Measurements from ENCODE around the gene GRHL3. TPM values are rescaled to one million over a fixed set of nuclear protein-coding genes. Genes with fewer than 3 reads are reported as not detected.

GRHL3 gene
- total and polyA plus RNA-seq, 2 experiments from 2014 or later = 2.7 to 6.9 TPM

- no peaks in the 10 kb centered on the region for H3K79me2 ChIP-seq
- no peaks in the 10 kb centered on the region for H3K9me2 ChIP-seq (replicated peaks; ENCODE audit: insufficient read depth)
- no peaks in the 10 kb centered on the region for H3K36me3 ChIP-seq (replicated peaks; ENCODE audit: insufficient read depth, low read depth)
- H4K20me1 ChIP-seq (ENCODE audit: insufficient read depth, poor library complexity, severe bottlenecking) = no peaks in the 10 kb centered on the region
- DNase-seq (ENCODE audit: low spot score) = no peak
- WGBS (ENCODE audit: low lambda C conversion rate, missing lambda C conversion rate) = 72% methylated on average over 8 of the region's 8 CpGs
- H3K4me3 ChIP-seq = no peak overlapping the region
- TF ChIP-seq EZH2phosphoT487 (IDR thresholded peaks at IDR 0.05; ENCODE audit: low read depth, severe bottlenecking, unreplicated experiment) (no peak), CTCF (IDR thresholded peaks at IDR 0.05; ENCODE audit: poor library complexity) (no peak), EZH2 (IDR thresholded peaks at IDR 0.05; ENCODE audit: borderline replicate concordance) (no peak)
- H3K27me3 ChIP-seq = no peaks in the 10 kb centered on the region
- no peaks in the 10 kb centered on the region for H3K9me3 ChIP-seq (ENCODE audit: low read depth)
- no peak overlapping the region for H3K27ac ChIP-seq
- no peak overlapping the region for H3K4me2 ChIP-seq
- no peak overlapping the region for H2AFZ ChIP-seq
- peaks cover 4% of the 10 kb centered on the region for H3K4me1 ChIP-seq (ENCODE audit: insufficient read depth)
These were observed 22.1 kb downstream of the GRHL3 start for GRCh38 chr1:24341260-24341659.

GRCh38 chr1:24343412-24344089 lies 24.4 kb downstream of the GRHL3 start:
- H3K27me3 ChIP-seq = no peaks in the 10 kb centered on the region
- H4K20me1 ChIP-seq (ENCODE audit: insufficient read depth, poor library complexity, severe bottlenecking) = no peaks in the 10 kb centered on the region
- no peak for DNase-seq (ENCODE audit: low spot score)
- WGBS (ENCODE audit: low lambda C conversion rate, missing lambda C conversion rate) = 89% methylated on average over 13 of the region's 13 CpGs
- TF ChIP-seq CTCF (IDR thresholded peaks at IDR 0.05; ENCODE audit: poor library complexity) (no peak), EZH2 (IDR thresholded peaks at IDR 0.05; ENCODE audit: borderline replicate concordance) (no peak), EZH2phosphoT487 (IDR thresholded peaks at IDR 0.05; ENCODE audit: low read depth, severe bottlenecking, unreplicated experiment) (no peak)
- no peaks in the 10 kb centered on the region for H3K9me2 ChIP-seq (replicated peaks; ENCODE audit: insufficient read depth)
- H3K36me3 ChIP-seq (replicated peaks; ENCODE audit: insufficient read depth, low read depth) = no peaks in the 10 kb centered on the region
- H2AFZ ChIP-seq = no peak overlapping the region
- no peak overlapping the region for H3K4me2 ChIP-seq
- H3K4me3 ChIP-seq = no peak overlapping the region
- no peak overlapping the region for H3K27ac ChIP-seq
- peaks cover 18% of the 10 kb centered on the region for H3K4me1 ChIP-seq (ENCODE audit: insufficient read depth)
- H3K79me2 ChIP-seq = no peaks in the 10 kb centered on the region
- no peaks in the 10 kb centered on the region for H3K9me3 ChIP-seq (ENCODE audit: low read depth)

GRCh38 chr1:24344090-24344742 lies 25.1 kb downstream of the GRHL3 start:
- no peak overlapping the region for H3K4me2 ChIP-seq
- H3K4me1 ChIP-seq (ENCODE audit: insufficient read depth) = peaks cover 18% of the 10 kb centered on the region
- H4K20me1 ChIP-seq (ENCODE audit: insufficient read depth, poor library complexity, severe bottlenecking) = no peaks in the 10 kb centered on the region
- H3K36me3 ChIP-seq (replicated peaks; ENCODE audit: insufficient read depth, low read depth) = no peaks in the 10 kb centered on the region
- DNase-seq (ENCODE audit: low spot score) = no peak
- no peaks in the 10 kb centered on the region for H3K9me3 ChIP-seq (ENCODE audit: low read depth)
- no peaks in the 10 kb centered on the region for H3K79me2 ChIP-seq
- TF ChIP-seq EZH2 (IDR thresholded peaks at IDR 0.05; ENCODE audit: borderline replicate concordance) (no peak), CTCF (IDR thresholded peaks at IDR 0.05; ENCODE audit: poor library complexity) (no peak), EZH2phosphoT487 (IDR thresholded peaks at IDR 0.05; ENCODE audit: low read depth, severe bottlenecking, unreplicated experiment) (no peak)
- H3K9me2 ChIP-seq (replicated peaks; ENCODE audit: insufficient read depth) = no peaks in the 10 kb centered on the region
- no peak overlapping the region for H2AFZ ChIP-seq
- no peak overlapping the region for H3K4me3 ChIP-seq
- no peaks in the 10 kb centered on the region for H3K27me3 ChIP-seq
- no peak overlapping the region for H3K27ac ChIP-seq
- 83% methylated on average over 8 of the region's 8 CpGs for WGBS (ENCODE audit: low lambda C conversion rate, missing lambda C conversion rate)

Measured in hepatocyte (in vitro differentiated cells).